Stimulated activated CD4-positive, alpha-beta T cell treated with anti-CD3 and anti-CD28 coated beads, Interleukin-4, amount 100 ng/mL, for 4 hours (primary cell): ENCODE results near the gene FAM200B.

Experiments
- DNase-seq, 2 experiments: peaks; one replicate each; pipeline ENCODE4 v3.0.0-alpha.2; 2020

FAM200B gene

GRCh38 chr4:15681372-15682241 is at the start of gene FAM200B:
FAM200B (plus strand) TSS chr4:15681827; CDS start chr4:15686978, 5,151 bp downstream.
- peak; percentile 94 to 99 for DNase-seq

GRCh38 chr4:15636818-15637217 is 44.8 kb upstream of the FAM200B start:
- no peak for DNase-seq

GRCh38 chr4:15638418-15638817 is 43.2 kb upstream of the FAM200B start:
- no peak for DNase-seq

GRCh38 chr4:15648600-15648999 is 33.0 kb upstream of the FAM200B start:
- no peak for DNase-seq

GRCh38 chr4:15649914-15650545 is 31.6 kb upstream of the FAM200B start:
- DNase-seq: peak in 1 of 2 experiments; percentile 57

- no peak for DNase-seq
Observed at GRCh38 chr4:15651676-15652075, 30.0 kb upstream of the FAM200B start.

GRCh38 chr4:15652191-15652590 is 29.4 kb upstream of the FAM200B start:
- no peak for DNase-seq

GRCh38 chr4:15652841-15653240 is 28.8 kb upstream of the FAM200B start:
- no peak for DNase-seq

- DNase-seq: no peak
Observed at GRCh38 chr4:15653420-15653819, 28.2 kb upstream of the FAM200B start.

- DNase-seq: no peak
Observed at GRCh38 chr4:15653864-15654592, 27.6 kb upstream of the FAM200B start.

GRCh38 chr4:15654593-15655222 is 26.9 kb upstream of the FAM200B start:
- DNase-seq: peak; percentile 28 to 36

- DNase-seq: peak; percentile 80 to 82
Observed at GRCh38 chr4:15655223-15656037, 26.2 kb upstream of the FAM200B start, which contains the start of gene FBXL5. FBXL5 (minus strand) TSS chr4:15655357; CDS start chr4:15655287, 70 bp downstream.

GRCh38 chr4:15656038-15656470 is 25.6 kb upstream of the FAM200B start:
- no peak for DNase-seq

GRCh38 chr4:15657366-15657765 is 24.3 kb upstream of the FAM200B start:
- no peak for DNase-seq

- DNase-seq: no peak
Observed at GRCh38 chr4:15658136-15658770, 23.4 kb upstream of the FAM200B start.

- no peak for DNase-seq
Observed at GRCh38 chr4:15658781-15659180, 22.8 kb upstream of the FAM200B start.

- DNase-seq: no peak
Observed at GRCh38 chr4:15659768-15660570, 21.7 kb upstream of the FAM200B start.

GRCh38 chr4:15665753-15666365 is 15.8 kb upstream of the FAM200B start:
- DNase-seq: no peak

GRCh38 chr4:15667006-15667405 is 14.6 kb upstream of the FAM200B start:
- no peak for DNase-seq
